H9 (cell line): ENCODE data around the gene GPBAR1. TPM values are rescaled to one million over a fixed set of nuclear protein-coding genes. Genes with fewer than 3 reads are reported as not detected.

Experiments used
- DNase-seq: peaks from one replicate; pipeline ENCODE4 v3.0.0-alpha.2; 2017
- H2AFZ ChIP-seq: one replicate; pipeline ENCODE4 v1.6.1; 2013; ENCODE audit warnings: mild to moderate bottlenecking, low read length, control low read depth, moderate library complexity
- H2AK5ac ChIP-seq: 2 replicates; pipeline ENCODE4 v1.6.1; 2013; ENCODE audit warnings: low read length, control low read depth, mixed read lengths; ENCODE audit not compliant: insufficient read length
- H2BK120ac ChIP-seq: one replicate; pipeline ENCODE4 v1.6.1; 2013; ENCODE audit warnings: low read depth, mild to moderate bottlenecking, low read length, control low read depth, inconsistent platforms; ENCODE audit not compliant: poor library complexity, severe bottlenecking
- H2BK12ac ChIP-seq: 2 replicates; pipeline ENCODE4 v1.6.1; 2013; ENCODE audit warnings: low read length, control low read depth, mixed read lengths, low read depth; ENCODE audit not compliant: insufficient read length
- H2BK15ac ChIP-seq: 2 replicates; pipeline ENCODE4 v1.6.1; 2013; ENCODE audit warnings: low read depth, low read length, control low read depth
- H2BK20ac ChIP-seq: one replicate; pipeline ENCODE4 v1.6.1; 2013; ENCODE audit warnings: low read depth, mild to moderate bottlenecking, low read length, control low read depth, inconsistent platforms; ENCODE audit not compliant: poor library complexity, severe bottlenecking
- H2BK5ac ChIP-seq: 2 replicates; pipeline ENCODE4 v1.6.1; 2013; ENCODE audit warnings: low read length, control low read depth, mixed read lengths; ENCODE audit not compliant: insufficient read length
- H3K14ac ChIP-seq: 2 replicates; pipeline ENCODE4 v1.6.1; 2013; ENCODE audit warnings: low read length, control low read depth; ENCODE audit not compliant: insufficient read depth
- H3K18ac ChIP-seq: 2 replicates; pipeline ENCODE4 v1.6.1; 2013; ENCODE audit warnings: low read depth, mild to moderate bottlenecking, mixed read lengths, low read length, control low read depth; ENCODE audit not compliant: insufficient read length
- H3K23ac ChIP-seq: 2 replicates; pipeline ENCODE4 v1.6.1; 2013; ENCODE audit warnings: low read length, control low read depth, mixed read lengths, low read depth; ENCODE audit not compliant: insufficient read length
- H3K23me2 ChIP-seq: 2 replicates; pipeline ENCODE4 v1.6.1; 2013; ENCODE audit warnings: low read depth, mild to moderate bottlenecking, mixed read lengths, low read length, control low read depth; ENCODE audit not compliant: insufficient read length, poor library complexity, severe bottlenecking
- H3K27ac ChIP-seq: 2 replicates; pipeline ENCODE4 v1.5.1; 2013; ENCODE audit warnings: low read length, control low read depth, mixed read lengths, low read depth; ENCODE audit not compliant: insufficient read length
- H3K27me3 ChIP-seq: 2 replicates; pipeline ENCODE4 v1.6.1; 2013; ENCODE audit warnings: low read length, control low read depth, inconsistent platforms; ENCODE audit not compliant: insufficient read depth
- H3K4ac ChIP-seq: 2 replicates; pipeline ENCODE4 v1.6.1; 2013; ENCODE audit warnings: low read depth, mild to moderate bottlenecking, control low read depth, inconsistent platforms, low read length, moderate library complexity
- H3K4me1 ChIP-seq: 2 replicates; pipeline ENCODE4 v1.6.1; 2013; ENCODE audit warnings: low read length, control low read depth, inconsistent platforms; ENCODE audit not compliant: insufficient read depth
- H3K4me2 ChIP-seq: 2 replicates; pipeline ENCODE4 v1.6.1; 2013; ENCODE audit warnings: low read length, control low read depth, mixed read lengths; ENCODE audit not compliant: insufficient read length, insufficient read depth
- H3K56ac ChIP-seq: 2 replicates; pipeline ENCODE4 v1.6.1; 2013; ENCODE audit warnings: low read depth, mild to moderate bottlenecking, mixed read lengths, low read length, control low read depth; ENCODE audit not compliant: insufficient read length
- H3K79me1 ChIP-seq: 2 replicates; pipeline ENCODE4 v1.6.1; 2013; ENCODE audit warnings: low read depth, mild to moderate bottlenecking, moderate library complexity, low read length, control low read depth, inconsistent platforms; ENCODE audit not compliant: insufficient read depth, poor library complexity, severe bottlenecking
- H3K79me2 ChIP-seq: 2 replicates; pipeline ENCODE4 v1.6.1; 2013; ENCODE audit warnings: low read length, control low read depth, inconsistent platforms; ENCODE audit not compliant: insufficient read depth
- H3K9ac ChIP-seq: 2 replicates; pipeline ENCODE4 v1.6.1; 2013; ENCODE audit warnings: low read length, control low read depth, mixed read lengths; ENCODE audit not compliant: insufficient read length; ENCODE audit errors: extremely low read depth
- H3K9me3 ChIP-seq: one replicate; pipeline ENCODE4 v1.6.1; 2013; ENCODE audit warnings: low read depth, low read length, inconsistent platforms; ENCODE audit not compliant: control insufficient read depth
- H3T11ph ChIP-seq: one replicate; pipeline ENCODE4 v1.6.1; 2013; ENCODE audit warnings: mild to moderate bottlenecking, low read length, control low read depth, inconsistent platforms
- H4K20me1 ChIP-seq: one replicate; pipeline ENCODE4 v1.6.1; 2013; ENCODE audit not compliant: control insufficient read depth, insufficient read length, insufficient read depth
- H4K5ac ChIP-seq: 2 replicates; pipeline ENCODE4 v1.6.1; 2013; ENCODE audit warnings: low read depth, mild to moderate bottlenecking, mixed read lengths, low read length, control low read depth; ENCODE audit not compliant: insufficient read length
- H4K8ac ChIP-seq: replicated peaks from 2 replicates; pipeline ENCODE4 v1.6.1; 2013; ENCODE audit warnings: low read length, control low read depth, mixed read lengths, low read depth; ENCODE audit not compliant: insufficient read length
- H4K91ac ChIP-seq: 2 replicates; pipeline ENCODE4 v1.6.1; 2013; ENCODE audit warnings: low read depth, mild to moderate bottlenecking, moderate library complexity, mixed read lengths, low read length, control low read depth; ENCODE audit not compliant: insufficient read length
- H3K27ac Mint-ChIP-seq, 3 experiments: 2 replicates in 2 of 3; 3 replicates in 1 of 3; pipeline ENCODE4 v1.8.0; 2020 to 2021; ENCODE audit warnings: mixed read lengths in 3 of 3, mild to moderate bottlenecking in 1 of 3, moderate library complexity in 1 of 3
- H3K27me3 Mint-ChIP-seq: 2 replicates; pipeline ENCODE4 v1.8.0; 2021; ENCODE audit warnings: low read depth, mild to moderate bottlenecking, moderate library complexity, mixed read lengths
- H3K36me3 Mint-ChIP-seq, 3 experiments: 2 replicates in 2 of 3; 3 replicates in 1 of 3; pipeline ENCODE4 v1.8.0; 2020 to 2021; ENCODE audit warnings: low read depth in 3 of 3, mixed read lengths in 3 of 3; ENCODE audit not compliant: insufficient read depth in 1 of 3
- H3K4me1 Mint-ChIP-seq, 2 experiments: 2 replicates each; pipeline ENCODE4 v1.8.0; 2020; ENCODE audit warnings: mixed read lengths in 2 of 2
- H3K4me3 Mint-ChIP-seq, 2 experiments: 2 replicates in 1 of 2; 3 replicates in 1 of 2; pipeline ENCODE4 v1.8.0; 2020 to 2021; ENCODE audit warnings: mild to moderate bottlenecking in 2 of 2, mixed read lengths in 2 of 2, moderate library complexity in 1 of 2
- H3K9me3 Mint-ChIP-seq, 2 experiments: 2 replicates in 1 of 2; 3 replicates in 1 of 2; pipeline ENCODE4 v1.8.0; 2020; ENCODE audit warnings: mild to moderate bottlenecking in 2 of 2, mixed read lengths in 2 of 2, moderate library complexity in 1 of 2
- WGBS: extraction: QIAGEN DNeasy Blood & Tissue Kit; methylation state at CpG from one replicate; pipeline ENCODE4 v1.1.7; 2013; ENCODE audit warnings: missing lambda C conversion rate, low lambda C conversion rate, mixed read lengths; ENCODE audit not compliant: insufficient read length; ENCODE audit errors: extremely low coverage; 5-methylcytosine and 5-hydroxymethylcytosine counted together
- total RNA-seq: library from RNA; stranded (reverse); gene quantifications from 2 replicates; pipeline ENCODE4 v1.2.1, GENCODE V29; 2021
- TF ChIP-seq, protein P1 (sequence below): fragments of 200-600 bp; sonication (generic); conservative IDR thresholded peaks from 3 replicates; pipeline ENCODE4 v1.8.0; 2021; ENCODE audit warnings: antibody characterized with exemption, mild to moderate bottlenecking

GPBAR1 gene
- total RNA-seq, 1 experiment from 2014 or later = 0.44 TPM

DNA sequence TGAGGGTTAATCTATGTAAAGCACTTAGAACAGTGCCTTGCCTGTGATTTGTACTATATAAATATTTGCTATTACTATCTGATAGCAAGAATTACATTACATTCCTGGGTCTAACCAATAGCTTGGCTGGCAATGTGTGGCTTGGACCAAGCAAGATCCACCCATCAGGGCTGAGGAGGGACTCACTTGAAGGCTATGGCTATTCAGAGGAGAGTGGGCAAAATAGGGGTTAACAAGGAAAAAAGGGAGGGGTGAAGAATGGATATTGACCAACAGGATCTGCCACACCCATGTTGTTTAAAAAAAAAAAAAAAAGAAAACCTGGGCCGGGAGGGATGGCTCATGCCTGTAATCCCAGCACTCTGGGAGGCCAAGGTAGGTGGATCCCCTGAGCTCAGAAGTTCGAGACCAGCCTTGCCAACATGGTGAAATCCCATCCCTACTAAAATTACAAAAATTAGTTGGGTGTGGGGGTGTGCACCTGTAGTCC is 51.5 kb downstream of the GPBAR1 start:
- no peak overlapping the region for H3K4me2 ChIP-seq
- no peak overlapping the region for H2BK5ac ChIP-seq
- no peak overlapping the region for H3K56ac ChIP-seq
- no peak overlapping the region for H2BK20ac ChIP-seq
- Mint-ChIP-seq H3K27me3 (no peaks in the 10 kb centered on the region; the same call in 1 of the 2 replicates), H3K36me3 (no peaks in the 10 kb centered on the region), H3K4me1 (peaks cover 5 to 14% of the 10 kb centered on the region in 2 experiments), H3K27ac (no peak overlapping the region), H3K4me3 (no peak overlapping the region), H3K9me3 (no peaks in the 10 kb centered on the region)
- H4K91ac ChIP-seq = no peak overlapping the region
- H3K27me3 ChIP-seq = no peaks in the 10 kb centered on the region
- H3K27ac ChIP-seq = no peak overlapping the region
- TF ChIP-seq, protein P1, sequence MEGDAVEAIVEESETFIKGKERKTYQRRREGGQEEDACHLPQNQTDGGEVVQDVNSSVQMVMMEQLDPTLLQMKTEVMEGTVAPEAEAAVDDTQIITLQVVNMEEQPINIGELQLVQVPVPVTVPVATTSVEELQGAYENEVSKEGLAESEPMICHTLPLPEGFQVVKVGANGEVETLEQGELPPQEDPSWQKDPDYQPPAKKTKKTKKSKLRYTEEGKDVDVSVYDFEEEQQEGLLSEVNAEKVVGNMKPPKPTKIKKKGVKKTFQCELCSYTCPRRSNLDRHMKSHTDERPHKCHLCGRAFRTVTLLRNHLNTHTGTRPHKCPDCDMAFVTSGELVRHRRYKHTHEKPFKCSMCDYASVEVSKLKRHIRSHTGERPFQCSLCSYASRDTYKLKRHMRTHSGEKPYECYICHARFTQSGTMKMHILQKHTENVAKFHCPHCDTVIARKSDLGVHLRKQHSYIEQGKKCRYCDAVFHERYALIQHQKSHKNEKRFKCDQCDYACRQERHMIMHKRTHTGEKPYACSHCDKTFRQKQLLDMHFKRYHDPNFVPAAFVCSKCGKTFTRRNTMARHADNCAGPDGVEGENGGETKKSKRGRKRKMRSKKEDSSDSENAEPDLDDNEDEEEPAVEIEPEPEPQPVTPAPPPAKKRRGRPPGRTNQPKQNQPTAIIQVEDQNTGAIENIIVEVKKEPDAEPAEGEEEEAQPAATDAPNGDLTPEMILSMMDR = no peak
- no CpG with 5 or more reads among the region's 2 CpGs for WGBS
- H3K18ac ChIP-seq = no peak overlapping the region
- H4K5ac ChIP-seq = no peak overlapping the region
- H4K20me1 ChIP-seq = no peaks in the 10 kb centered on the region
- no peaks in the 10 kb centered on the region for H3K79me1 ChIP-seq
- no peak overlapping the region for H2BK15ac ChIP-seq
- H3K79me2 ChIP-seq = no peaks in the 10 kb centered on the region
- H3K4me1 ChIP-seq = no peaks in the 10 kb centered on the region
- no peak overlapping the region for H4K8ac ChIP-seq
- H3K9ac ChIP-seq = no peak overlapping the region
- H3K23me2 ChIP-seq = no peaks in the 10 kb centered on the region
- no peak overlapping the region for H3K23ac ChIP-seq
- no peak overlapping the region for H2BK120ac ChIP-seq
- H2AK5ac ChIP-seq = no peak overlapping the region
- no peaks in the 10 kb centered on the region for H3K9me3 ChIP-seq
- no peak for DNase-seq
- no peak overlapping the region for H2BK12ac ChIP-seq
- no peak overlapping the region for H3K14ac ChIP-seq
- no peak overlapping the region for H3K4ac ChIP-seq
- H2AFZ ChIP-seq = no peak overlapping the region
- no peak overlapping the region for H3T11ph ChIP-seq
